Measurements from ENCODE around the gene SLC29A3.
A peak's percentile ranks its signal among the peaks of the same experiment; 100 is the strongest.

The SLC29A3 gene

DNA sequence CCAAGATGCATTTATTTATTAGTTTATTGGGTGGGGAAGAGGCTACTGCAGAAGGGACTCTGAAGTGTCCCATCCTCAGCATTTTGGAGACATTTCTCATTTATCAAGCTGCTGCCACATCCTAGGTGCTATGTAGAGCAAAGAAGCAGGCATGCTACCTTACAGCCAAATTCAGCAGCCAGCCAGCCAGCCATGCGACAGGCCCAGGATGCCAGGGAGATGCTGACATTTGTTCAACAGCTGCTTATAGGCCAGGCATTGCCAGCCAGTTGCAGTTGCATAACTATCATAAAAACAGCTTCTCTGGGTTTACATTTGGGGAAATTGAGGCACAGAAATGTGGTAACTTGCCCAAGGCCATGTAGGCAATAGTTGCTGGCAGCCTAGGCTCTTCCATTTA, 2.3 kb downstream of the SLC29A3 start:
- no peak for DNase-seq (ENCODE audit: low spot score)

DNA sequence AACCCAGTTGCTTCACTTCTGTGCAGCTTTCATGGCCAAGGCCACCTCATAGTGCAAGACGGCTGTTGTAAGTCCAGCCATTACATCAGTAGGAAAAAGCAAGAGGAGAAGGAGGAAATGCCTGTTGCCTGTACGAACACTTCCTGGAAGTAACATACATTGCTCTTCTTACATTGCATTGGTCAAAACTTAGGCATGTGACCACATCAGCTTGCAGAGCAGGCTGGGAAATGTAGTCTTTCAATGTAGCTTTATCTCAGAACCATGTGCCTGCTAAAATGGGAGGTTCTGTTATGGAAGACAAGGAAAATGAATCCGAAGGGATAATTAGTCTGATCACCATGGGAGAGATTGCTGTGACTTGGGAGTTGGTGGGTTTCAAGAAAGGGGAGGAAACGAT, 4.3 kb downstream of the SLC29A3 start:
- DNase-seq (ENCODE audit: low spot score): peak; percentile 30

DNA sequence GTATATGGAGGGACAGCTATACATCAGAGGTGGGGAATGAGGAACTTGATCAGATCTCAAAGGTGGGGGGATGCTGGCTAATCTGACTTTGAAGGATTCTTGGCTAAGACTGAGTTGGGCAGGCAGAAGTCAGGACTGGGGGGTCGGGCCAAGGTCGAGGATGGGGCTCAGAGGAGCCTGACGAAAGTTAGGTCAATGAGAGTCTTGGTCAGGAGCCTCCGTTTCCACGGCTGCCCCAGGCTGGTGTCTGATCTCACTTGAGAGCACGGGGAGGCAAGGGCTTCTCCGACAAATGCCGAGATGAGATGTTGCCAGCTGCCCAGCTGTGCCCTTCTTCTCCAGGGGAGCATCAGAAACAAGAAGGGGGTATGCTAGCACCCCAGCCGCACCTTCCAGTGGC, 5.7 kb downstream of the SLC29A3 start:
- no peak for DNase-seq (ENCODE audit: low spot score)

DNA sequence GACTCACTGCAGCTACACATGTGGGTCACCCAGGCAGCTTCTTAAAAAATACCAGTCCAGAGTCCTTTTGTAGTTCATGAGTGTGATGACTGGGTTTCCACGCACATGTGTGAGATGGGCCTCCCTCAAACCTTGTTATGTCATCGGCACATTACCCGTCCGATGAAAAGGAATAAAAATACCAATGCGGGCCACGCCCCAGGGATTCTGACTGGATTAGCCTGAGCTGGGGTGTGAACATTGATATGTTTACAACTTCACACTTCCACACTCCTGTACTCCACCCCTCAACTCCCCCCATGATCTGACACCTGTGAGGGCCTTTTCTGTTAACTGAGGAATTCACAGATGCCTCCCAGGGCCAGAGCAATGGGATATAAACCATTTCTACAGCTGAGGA, 6.2 kb downstream of the SLC29A3 start:
- DNase-seq (ENCODE audit: low spot score): no peak

DNA sequence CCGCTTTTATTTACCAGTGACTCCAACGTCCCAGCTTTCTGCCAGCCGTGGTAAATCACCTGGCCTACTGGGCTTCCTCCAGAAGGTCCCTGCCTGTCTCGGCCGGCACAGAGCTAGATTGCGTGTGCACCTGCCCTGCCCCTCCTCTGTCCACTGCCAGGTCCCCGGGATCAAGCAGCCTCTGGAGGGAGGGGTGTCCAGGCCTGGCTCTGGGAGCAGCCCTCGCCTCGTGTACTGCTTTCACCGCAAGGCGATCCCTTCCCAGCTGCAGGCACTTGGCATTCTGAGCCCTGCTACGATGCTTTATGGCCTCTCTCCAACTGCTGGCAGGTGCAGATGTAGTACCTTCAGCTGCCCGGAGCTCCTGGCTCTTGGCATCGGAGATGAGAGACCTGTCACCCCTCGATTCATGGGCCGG, 7.4 kb downstream of the SLC29A3 start:
- DNase-seq (ENCODE audit: low spot score): no peak

DNA sequence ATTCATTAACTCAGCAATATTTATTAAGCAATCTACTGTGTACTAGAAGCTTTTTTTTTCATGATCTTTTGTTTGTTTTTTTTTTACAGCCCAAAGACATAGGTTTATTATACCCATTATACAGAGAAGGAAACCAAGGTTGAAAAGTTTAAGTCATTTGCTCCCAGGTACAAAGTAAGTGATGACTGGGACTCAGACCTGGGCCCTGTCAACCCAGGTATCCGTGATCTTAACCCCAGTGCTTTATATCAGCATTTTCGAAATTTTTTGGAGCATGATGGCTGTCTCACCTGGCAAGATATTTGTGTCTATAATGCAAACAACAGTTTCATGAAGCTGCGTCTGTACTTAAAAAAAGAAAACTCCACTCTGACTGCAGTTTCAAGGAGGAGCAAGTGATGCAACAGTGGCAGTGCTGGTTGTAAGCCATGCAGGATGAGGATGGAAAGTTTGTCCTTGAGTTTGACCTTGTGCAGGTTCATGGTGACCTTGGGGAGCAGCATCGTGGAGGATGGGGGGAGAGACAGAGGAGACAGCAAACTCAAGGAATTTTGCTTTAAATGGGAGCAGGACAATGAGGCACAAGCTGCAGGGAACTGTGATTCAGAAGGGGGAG, 11.8 kb downstream of the SLC29A3 start:
- DNase-seq (ENCODE audit: low spot score): no peak

DNA sequence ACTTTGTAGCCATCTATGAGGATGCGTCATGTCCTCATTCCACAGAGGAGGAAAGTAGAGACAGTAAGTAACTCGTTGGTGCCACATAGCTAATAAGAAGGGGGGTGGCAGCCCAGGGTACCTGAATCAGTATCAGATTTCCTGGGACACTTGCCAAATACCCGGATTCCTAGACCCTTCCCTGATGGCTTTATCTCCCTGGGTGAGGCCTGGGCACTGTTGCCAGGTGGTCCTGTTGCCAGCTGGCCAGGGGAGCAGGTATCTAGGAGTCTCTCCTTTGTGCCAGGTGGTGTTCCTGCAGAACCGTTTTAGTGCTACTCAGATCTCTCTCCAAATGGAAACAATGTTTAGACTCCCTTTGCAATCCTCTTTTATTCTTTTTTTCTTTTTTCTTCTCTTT, 12.7 kb downstream of the SLC29A3 start:
- no peak for DNase-seq (ENCODE audit: low spot score)

DNA sequence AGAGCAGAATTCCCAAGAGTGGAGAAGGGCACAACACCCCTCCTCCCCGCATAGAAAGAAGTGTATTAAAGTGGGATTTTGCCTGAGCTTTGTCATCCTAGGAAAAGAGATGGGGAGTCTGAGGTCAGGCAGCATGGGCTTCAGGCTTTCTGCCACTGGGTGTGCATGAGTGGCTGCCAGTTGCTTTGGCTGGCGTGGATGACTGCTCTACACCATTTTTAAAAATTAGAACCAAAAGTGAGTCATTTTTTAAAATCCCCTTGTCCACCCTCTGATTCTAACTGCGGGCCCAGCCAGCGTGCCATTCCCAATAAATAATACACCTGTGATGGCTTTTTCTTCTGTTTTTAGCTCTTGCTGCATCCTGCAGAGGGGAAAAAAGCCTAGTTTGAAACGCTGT, 13.4 kb downstream of the SLC29A3 start:
- DNase-seq (ENCODE audit: low spot score): no peak

DNA sequence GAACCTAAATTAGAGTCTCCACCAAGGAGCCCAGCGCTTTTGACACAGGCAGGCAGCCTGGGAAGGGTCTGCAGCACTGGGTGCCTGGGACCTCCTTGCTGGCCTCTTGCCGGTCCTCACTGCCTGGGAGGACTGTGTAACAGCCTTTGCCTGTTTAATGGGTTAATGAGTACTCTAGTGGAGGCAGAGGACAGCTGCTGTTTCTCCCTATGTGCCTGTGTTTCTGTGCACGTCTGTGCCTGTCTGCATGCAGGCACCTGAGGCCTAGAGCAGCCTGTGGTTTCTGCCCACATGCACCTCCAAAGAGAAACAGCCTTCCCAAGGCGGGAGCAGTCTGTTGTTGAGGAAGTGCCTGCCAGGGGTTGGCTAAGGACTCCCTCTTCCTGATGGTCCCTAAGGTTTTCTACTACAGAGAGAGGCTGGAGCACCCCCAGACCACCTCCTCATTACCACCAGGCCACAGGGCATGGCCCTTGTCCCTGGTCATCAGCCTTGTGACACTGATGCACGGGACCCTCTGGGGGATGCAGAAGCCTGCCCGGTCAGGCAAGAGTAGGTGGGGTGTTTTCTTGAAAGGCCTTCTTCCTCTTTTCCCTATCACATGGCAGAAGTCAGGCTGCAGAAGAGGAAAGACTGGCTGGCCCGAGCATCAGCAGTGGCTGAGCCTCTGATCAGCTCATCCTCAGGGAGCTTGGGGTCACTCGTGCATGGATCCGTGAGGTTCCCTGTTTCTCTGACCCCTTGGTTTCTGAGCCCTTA, 14.2 kb downstream of the SLC29A3 start:
- DNase-seq (ENCODE audit: low spot score): no peak

DNA sequence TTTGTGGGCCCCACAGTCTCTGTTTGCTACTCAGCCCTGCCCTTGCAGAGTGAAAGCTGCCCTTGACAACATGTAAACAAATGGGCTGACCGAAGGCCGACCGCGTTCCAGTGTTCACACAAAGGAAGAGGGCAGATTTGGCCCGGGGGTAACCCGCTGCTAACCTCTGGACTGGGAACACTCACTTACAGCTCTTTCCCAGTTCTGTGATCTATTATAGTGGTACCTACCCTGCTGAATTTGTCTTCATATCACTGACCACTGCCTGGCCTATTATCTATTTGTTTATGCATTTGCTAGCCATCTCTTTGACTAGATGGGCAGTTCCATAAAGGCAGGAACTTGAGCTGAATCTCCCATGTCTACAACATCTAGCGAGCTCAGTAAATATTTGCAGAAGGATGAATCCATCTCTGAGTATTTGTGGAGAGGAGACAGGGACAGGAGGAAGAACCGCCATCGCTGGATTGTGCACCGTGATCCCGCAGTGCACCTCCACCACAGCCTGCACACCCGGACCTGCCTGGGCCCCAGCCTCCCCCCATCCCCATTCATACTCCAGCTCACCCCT, 15.2 kb downstream of the SLC29A3 start:
- no peak for DNase-seq (ENCODE audit: low spot score)

DNA sequence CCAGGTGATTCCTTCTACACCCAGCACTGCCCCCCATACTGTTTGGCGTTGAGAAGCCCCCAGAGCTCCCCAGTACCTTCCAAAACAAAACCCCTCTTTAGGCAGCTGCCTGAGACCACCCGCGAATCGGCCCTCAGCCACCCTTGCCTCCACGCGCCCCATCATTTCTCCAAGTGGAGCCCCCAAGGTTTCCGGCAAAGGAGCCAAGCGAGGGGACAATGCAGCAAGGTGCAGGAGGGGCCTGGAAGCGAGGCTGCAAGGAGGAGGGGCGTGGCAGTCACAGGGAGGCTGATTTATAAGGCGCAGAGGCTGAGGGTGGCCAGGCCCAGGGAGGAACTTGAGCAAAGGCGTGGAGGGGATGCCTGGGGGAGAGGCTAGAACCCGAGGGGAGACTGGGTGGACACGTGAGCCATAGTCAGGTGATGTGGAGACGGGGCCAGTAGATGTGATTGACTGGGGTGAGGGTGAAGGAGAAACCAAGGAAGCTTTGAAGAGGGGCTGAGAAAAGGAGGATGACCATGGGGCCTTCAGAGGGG, 16.2 kb downstream of the SLC29A3 start:
- DNase-seq (ENCODE audit: low spot score): no peak

DNA sequence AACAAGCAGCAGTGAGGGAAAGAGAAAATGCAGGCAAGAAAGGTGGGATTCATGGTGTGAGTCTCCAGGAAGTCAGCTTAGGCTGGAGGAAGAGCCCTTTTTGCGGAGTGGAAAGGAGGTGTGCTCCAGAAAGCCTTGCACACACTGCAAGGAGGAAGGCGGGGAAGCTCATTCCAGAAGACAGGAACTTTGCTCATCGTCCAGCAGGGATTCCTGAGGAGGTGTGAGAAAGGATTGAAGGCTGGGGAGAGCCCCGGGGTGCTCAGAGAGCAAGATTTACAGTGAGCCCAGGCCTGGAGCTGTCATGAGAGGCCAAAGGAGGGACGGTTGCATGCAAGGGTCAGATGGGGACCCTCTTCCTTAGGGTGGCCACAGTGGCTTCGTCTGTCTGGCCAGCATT, 17.6 kb downstream of the SLC29A3 start:
- DNase-seq (ENCODE audit: low spot score): no peak

DNA sequence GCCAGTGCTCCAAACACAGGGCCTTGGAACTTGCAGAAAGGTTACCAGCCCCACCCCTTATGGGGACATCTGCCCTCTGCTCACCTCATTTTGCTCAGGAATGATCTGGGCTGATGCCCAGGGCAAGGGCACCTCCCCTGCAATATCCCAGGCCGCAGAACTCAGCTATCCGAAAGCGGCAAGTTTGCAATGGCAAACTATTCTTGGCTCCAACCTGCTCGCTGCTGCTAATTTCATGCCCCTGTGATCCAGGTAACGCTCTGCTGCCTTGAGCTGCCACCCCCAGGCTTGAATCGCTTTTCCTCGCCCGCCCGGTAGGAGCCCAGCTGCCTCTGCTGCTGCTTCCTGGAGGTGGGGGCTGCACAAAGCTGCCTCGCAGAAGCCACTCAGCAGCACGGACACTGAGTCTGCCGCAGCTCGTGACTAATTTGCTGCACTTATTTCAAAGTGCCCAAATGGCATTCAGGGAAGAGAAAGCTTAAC, 18.2 kb downstream of the SLC29A3 start:
- DNase-seq (ENCODE audit: low spot score): no peak

DNA sequence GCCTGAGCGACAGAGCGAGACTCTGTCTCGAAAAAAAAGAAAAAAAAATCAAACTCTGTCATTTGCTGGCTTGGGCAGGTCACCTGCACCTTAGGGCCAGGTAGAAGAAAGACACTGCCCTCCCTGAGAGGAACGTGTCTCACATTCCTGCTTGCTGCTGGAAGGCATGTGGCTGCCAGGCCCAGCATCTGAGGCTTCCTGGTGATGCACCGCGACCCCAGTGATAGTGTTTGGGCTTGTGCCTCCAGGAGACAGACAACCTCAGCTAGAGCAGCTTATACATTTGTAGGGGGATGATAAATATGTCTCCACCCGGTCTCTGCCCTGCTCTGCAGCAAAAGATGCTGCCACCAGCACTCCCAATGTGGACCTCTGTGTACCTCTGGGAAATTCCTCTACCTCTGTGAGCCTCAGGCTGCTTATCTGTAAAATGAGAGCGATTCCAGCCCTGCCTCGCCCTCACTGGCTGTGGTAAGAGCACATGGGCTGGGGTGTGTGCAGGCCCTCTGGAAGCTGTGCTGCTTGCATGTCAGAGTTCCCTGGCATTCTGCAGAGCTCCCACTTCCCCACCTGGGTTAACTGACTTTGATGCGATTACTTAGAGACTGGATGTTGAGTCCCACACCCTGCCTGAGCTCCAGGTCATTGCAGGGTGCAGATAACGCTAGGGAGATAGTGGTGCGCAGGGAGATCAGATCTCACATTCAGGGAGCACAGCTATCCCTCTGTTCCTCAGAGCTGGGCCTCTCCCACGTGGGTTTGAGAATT, 19.9 kb downstream of the SLC29A3 start:
- DNase-seq (ENCODE audit: low spot score): no peak

DNA sequence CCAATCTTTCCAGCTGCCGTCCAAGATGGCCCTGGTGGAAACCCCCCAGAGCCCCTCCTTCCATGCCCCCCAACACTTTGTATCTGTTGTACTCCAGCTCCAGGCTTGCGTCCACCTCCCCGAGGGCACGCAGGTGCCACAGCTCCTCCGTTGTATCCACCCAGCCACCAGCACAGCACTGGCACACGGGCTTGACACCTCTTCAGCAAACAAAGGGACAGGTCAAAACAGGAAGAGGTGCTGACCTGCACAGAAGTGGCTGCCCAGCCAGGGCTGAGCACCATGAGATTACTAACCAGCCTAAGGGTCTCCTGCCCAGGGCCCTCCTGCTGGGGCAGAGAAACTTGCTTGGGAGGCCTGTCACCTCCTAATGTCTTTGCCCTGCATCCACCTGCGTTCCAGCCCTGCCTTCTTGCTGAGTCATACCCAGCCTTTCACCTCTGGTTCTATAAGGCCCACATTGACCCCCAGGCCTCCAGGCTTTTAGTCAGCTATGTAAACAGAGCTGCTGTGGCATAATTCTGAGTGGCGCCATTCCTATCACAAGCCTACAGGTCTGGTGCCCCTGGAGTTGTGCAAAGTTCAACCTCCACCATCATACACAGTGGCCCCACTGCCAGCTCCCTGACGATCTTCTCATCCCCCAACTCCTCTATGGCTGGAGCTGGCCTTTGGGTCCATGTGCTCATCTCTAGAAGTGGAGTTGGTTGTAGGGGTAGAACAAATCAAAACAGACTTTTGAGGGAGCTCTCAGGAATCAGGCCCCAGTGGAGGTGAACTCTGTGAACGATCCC, 20.9 kb downstream of the SLC29A3 start:
- DNase-seq (ENCODE audit: low spot score): peak; percentile 73

DNA sequence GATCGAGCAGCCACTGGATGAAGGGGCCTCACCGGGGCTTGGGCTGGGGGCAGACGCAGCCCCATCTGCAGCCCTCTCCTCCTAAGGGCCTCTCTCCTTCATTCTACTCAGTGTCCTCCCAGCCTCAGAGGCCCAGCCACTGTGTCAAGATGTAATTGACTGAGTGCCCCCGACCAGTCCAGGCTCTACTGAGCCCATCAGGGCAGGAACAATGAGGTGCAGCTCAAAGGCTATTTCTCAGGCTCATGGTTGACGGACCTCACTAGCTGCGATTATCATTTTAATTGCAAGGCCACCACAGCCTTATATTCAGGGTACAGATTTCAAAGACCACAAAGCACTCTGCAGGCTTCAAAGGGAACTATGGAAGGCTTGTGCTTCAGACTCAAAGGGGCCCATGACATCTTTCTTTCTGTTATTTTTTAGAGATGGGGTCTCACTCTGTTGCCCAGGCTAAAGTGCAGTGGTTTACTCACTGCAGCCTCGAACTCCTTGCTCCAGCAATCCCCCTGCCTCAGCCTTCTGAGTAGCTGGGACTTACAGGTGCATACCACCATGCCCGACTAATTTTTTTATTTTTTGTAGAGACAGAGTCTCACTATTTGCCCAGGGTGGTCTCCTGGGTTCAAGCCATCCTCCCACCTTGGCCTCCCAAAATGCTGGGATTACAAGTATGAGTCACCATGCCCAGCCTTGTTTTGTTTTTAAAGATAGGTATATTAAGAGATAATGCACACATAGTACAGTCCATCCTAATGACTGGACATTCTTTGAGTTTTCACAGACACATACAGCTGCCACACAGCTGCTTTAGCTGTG, 23.7 kb downstream of the SLC29A3 start:
- DNase-seq (ENCODE audit: low spot score): no peak

DNA sequence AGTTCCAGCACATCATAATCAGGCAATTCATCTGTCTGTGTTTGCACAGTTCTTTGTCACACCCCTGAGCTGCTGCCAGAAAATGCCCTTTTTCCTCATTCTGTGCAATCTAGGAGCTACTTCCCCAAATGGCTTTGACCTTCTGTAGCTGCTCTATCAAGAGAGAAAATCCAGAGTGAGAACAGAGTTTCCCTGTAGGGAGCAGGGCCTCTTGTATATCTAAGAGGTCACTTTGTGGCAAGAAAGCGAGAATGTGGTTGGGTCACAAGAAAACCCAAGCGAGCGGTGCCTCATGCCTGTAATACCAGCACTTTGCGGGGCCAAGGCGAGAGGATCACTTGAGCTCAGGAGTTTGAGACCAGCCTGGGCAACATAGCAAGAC, 24.3 kb downstream of the SLC29A3 start:
- DNase-seq (ENCODE audit: low spot score): no peak

DNA sequence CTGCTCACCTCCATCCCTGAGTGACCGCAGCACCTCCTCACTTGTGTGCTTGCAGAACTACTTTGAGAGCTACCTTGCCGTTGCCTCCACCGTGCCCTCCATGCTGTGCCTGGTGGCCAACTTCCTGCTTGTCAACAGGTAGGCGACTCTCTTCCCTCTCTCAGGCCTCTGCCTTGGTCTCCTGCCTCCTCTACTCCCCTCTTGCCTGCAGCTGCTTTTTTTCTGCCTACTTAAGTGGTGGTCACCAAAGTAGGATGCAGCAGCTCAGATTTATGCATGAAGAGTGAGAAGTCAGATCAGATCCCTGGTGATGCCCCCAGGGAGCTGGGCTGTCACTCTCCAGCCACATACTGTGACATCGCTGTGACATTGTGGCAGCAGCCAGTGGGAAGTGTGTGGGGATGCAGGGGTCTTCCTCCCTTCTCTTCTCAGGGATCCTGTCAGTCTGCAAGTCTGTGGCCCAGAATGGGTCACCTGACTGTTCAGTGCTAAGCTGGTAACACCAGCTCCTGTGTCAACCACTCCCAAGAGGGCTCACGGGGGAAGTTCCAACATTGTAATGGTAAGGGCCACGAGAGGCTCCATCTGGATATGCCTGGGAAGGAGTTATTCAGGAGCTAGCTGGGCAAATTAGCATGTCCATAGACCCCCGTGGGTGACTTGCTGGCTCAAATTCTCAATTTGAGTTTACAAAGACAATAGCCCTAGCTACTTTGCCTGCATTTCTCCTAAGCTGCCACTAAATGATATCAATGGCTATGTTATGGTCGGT, 25.3 kb downstream of the SLC29A3 start:
- no peak for DNase-seq (ENCODE audit: low spot score)

DNA sequence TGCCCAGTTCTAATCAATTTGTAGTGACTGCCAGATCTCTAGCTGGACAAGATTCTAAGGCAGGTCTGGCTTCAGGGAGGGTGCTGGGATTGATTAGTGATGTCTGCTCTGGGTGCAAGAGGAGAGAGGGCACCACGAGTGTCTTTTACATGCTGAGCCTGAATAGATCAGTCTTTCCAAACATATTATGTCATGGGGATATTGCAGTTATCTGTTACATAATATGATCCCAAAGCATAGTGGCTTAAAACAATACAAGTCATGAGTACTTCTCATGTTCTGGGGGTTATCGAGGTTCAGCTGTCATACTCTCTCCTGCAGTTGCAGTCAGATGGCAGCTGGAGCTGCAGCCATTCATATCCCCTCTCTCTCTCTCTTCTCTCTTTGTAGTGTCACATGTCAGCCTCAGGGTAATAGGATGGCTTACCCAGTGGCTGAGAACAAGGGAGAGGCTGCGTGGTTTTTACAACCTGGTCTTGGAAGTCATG, 26.0 kb downstream of the SLC29A3 start:
- no peak for DNase-seq (ENCODE audit: low spot score)

DNA sequence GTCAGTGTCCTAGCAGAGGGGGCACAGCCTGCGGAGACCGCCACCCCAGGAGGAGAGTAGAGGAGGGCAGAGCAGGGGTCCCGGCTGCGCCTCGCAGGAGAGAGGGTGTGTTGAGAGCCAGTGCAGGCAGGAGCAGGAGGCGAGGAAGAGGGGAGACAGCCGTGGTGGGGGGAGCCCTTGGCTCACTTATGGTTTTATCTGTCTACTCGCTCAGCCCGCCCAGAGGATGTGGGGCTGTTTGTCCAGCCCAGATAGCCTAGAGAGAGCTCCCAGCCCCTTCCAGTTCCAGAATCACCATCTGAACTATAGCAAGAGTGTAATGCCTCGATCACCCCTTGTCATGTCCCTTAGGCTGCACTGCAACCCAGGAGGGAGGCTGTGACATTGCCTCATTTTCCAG, 26.6 kb downstream of the SLC29A3 start:
- DNase-seq (ENCODE audit: low spot score): no peak
